ENCODE measurements around the gene GAGE13.
"Not testable (repeated sequence)": the region's sequence is repeated elsewhere in the genome, so short reads cannot be mapped to it uniquely, and the experiment has no call there.

- TF ChIP-seq CTCF, POLR2A, POLR2AphosphoS5, EP300 (IDR thresholded peaks at IDR 0.05): not testable (repeated sequence)
These were observed 459 bp downstream of the GAGE13 start for GRCh38 chrX:49331841-49332240.
